ENCODE results near the gene USP32.

The USP32 gene

DNA sequence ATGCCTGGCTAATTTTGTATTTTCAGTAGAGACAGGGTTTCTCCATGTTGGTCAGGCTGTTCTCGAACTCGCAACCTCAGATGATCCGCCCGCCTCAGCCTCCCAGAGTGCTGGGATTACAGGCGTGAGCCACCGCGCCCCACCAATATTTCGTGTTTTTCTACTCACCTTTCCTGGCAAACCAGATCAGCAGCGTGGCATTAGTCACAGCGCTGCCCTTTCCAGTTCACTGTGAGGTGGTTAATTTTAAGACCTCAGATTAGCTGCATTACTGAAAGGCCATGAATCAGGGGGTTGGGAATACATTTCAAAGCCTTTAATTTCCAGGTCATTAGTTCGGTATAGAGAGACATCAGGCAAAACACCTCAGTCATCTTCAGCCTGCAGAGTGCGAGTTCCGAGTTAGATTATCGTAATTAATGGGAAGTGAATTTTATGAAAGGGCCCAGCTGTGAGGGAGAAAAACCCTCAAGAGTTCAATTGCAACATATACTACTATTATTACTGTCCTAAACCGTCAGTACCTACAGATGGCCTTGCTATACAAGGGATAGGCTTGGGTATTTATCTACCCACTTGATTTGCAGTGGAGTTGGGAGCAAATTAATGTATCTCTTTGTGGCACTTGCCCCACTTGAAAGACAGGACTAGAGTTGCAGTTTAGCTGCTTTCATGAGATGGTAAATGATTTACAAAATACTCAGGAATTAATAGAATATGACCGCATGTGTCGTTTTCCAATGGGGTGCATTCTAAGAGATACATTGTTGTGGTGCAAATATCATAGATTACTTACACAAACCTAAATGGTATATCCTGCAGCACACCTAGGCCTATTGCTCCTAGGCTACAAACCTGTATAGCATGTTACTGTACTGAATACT, 2.1 kb upstream of the USP32 start:
- Mint-ChIP-seq H3K36me3 (ENCODE audit: low read depth) (no peaks in the 10 kb centered on the region), H3K4me3 (peak overlapping the region; percentile 25), H3K9me3 (no peaks in the 10 kb centered on the region), H3K4me1 (peaks cover 31% of the 10 kb centered on the region), H3K27ac (no peak overlapping the region), H3K27me3 (ENCODE audit: low read depth, poor library complexity) (no peaks in the 10 kb centered on the region)
- no peak for DNase-seq
- TF ChIP-seq, protein P1, sequence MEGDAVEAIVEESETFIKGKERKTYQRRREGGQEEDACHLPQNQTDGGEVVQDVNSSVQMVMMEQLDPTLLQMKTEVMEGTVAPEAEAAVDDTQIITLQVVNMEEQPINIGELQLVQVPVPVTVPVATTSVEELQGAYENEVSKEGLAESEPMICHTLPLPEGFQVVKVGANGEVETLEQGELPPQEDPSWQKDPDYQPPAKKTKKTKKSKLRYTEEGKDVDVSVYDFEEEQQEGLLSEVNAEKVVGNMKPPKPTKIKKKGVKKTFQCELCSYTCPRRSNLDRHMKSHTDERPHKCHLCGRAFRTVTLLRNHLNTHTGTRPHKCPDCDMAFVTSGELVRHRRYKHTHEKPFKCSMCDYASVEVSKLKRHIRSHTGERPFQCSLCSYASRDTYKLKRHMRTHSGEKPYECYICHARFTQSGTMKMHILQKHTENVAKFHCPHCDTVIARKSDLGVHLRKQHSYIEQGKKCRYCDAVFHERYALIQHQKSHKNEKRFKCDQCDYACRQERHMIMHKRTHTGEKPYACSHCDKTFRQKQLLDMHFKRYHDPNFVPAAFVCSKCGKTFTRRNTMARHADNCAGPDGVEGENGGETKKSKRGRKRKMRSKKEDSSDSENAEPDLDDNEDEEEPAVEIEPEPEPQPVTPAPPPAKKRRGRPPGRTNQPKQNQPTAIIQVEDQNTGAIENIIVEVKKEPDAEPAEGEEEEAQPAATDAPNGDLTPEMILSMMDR (IDR thresholded peaks at IDR 0.05), result no peak

DNA sequence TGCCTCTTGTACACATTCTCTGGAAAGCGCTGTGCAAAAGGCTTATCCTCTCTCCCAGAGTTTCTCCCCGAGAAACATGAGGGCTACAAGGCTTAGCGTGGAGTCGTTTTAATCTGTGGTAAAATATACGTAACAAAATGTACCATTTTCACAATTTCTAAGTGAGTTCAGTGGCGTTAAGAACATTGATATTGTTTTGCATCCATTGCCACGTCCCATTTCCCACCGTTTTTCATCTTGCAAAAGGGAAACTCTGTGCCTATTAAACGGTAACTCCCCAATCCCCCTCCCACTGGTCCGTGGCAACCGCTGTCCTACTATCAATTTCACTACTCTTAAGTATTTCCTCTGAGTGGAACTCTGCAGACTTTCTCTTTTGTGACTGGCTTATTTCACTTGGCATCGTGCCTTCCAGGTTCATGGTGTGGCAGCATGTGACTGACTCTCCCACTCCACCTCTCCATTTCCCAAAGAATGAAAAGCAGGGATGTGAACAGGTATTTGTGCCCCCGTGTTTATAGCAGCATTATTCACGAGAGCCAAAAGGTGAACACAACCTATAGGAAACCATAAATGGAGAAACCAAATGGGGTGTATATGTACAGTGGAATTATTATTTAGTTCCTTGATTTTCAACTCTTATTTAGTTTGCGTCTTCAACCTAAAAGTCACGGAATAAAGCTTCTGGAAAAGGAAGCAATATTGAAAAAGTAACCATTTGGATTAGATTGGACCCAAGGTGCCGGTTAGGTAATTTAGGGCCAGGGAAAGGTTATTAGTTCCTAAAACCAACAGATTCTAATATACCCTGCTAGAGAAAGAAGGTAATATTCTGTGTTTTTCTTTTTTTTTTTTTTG, 1.1 kb upstream of the USP32 start:
- peak overlapping the region; percentile 86 for H3K27ac Mint-ChIP-seq
- DNase-seq, result no peak
- peak overlapping the region; percentile 94 for H3K4me3 Mint-ChIP-seq
- H3K4me1 Mint-ChIP-seq, result peaks cover 37% of the 10 kb centered on the region
- H3K27me3 Mint-ChIP-seq (ENCODE audit: low read depth, poor library complexity), result no peaks in the 10 kb centered on the region
- no peaks in the 10 kb centered on the region for H3K9me3 Mint-ChIP-seq
- TF ChIP-seq, protein P1 (IDR thresholded peaks at IDR 0.05), result no peak
- H3K36me3 Mint-ChIP-seq (ENCODE audit: low read depth), result no peaks in the 10 kb centered on the region

DNA sequence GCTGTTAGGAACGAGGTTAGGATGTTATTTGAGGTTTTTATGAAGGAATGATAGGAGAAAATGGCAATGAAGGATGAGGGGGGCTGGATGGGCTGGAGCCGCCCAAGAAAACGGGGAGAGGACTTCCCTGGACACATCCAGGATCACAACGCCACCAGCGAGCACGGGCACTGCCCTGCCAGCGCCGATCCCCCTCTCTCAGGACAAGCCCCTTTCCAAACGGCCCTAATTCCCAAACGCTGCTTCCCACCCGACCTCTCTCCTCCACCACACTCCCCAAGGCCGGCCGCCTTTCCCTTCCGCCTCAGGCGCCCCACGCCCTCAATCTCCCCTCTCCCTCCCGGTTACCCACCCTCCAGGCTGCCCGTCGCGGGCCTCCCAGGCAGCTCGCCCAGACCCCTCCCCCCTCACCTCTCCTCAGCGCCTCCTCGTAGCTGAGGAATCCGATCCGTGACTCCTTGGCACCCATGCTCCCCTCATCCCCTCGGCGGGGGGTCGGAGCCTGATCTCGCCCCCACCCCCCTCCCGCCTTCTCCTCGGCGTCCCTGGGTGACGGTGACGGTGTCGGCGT, 377 bp downstream of the USP32 start:
- H3K4me1 Mint-ChIP-seq, result peaks cover 44% of the 10 kb centered on the region
- TF ChIP-seq, protein P1 (IDR thresholded peaks at IDR 0.05), result no peak
- peak overlapping the region; percentile 94 for H3K4me3 Mint-ChIP-seq
- no peaks in the 10 kb centered on the region for H3K36me3 Mint-ChIP-seq (ENCODE audit: low read depth)
- DNase-seq, result peak; percentile 81
- no peaks in the 10 kb centered on the region for H3K9me3 Mint-ChIP-seq
- H3K27me3 Mint-ChIP-seq (ENCODE audit: low read depth, poor library complexity), result no peaks in the 10 kb centered on the region
- peak overlapping the region; percentile 22 for H3K27ac Mint-ChIP-seq

DNA sequence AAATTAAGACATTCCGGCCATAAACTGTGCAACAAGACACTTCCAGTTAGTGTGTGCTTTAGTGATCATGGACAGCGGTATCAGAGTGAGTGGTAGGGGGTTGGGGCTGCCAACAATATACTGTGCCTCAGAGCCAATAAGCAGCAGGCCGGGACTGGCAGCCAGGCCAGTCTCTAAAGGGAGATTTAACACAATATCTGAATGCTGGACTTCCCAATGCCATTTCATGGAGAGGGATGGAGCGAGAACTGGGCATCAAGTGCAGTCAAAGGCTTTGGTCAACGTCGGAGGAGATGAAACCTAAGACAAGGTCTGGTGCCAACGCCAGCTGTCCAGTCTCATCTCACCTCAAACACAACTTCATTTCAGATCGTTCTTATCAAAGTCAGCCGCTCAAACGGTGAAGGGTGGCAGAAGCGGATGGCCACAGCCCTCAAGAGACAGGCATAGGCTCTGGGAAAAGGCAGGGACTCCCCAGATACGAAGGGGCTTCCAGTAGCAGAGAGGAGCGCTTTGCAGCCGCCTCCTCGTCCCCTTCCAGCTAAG, 935 bp downstream of the USP32 start:
- H3K27ac Mint-ChIP-seq, result peak overlapping the region; percentile 22
- DNase-seq, result peak; percentile 16
- H3K4me1 Mint-ChIP-seq, result peaks cover 50% of the 10 kb centered on the region
- H3K4me3 Mint-ChIP-seq, result peak overlapping the region; percentile 94
- H3K36me3 Mint-ChIP-seq (ENCODE audit: low read depth), result no peaks in the 10 kb centered on the region
- no peaks in the 10 kb centered on the region for H3K9me3 Mint-ChIP-seq
- H3K27me3 Mint-ChIP-seq (ENCODE audit: low read depth, poor library complexity), result no peaks in the 10 kb centered on the region
- TF ChIP-seq, protein P1 (IDR thresholded peaks at IDR 0.05), result no peak

DNA sequence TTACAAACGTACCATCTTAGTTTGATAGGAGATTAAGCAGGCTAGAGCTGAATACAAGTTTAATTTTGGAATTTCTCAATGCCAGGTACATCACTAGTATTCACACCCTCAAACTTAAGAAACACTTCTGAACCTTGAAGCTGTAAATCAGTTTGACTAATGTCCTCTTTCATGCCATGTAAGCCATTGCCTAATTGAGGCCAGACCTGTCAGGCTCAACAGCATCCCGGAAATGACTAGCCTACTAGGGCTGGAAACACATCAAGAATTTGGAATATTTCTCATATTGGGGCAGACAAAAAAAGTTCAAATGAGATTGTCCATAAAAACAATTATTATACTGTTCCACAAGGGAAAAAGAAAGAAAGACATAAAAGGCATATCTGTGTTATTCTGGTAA, 1.7 kb downstream of the USP32 start:
- TF ChIP-seq, protein P1 (IDR thresholded peaks at IDR 0.05), result no peak
- Mint-ChIP-seq H3K27ac (no peak overlapping the region), H3K4me1 (peaks cover 57% of the 10 kb centered on the region)

More for the DNA sequence above, 1.7 kb downstream of the USP32 start:
- peak overlapping the region; percentile 94 for H3K4me3 Mint-ChIP-seq
- H3K27me3 Mint-ChIP-seq (ENCODE audit: low read depth, poor library complexity), result no peaks in the 10 kb centered on the region
- H3K9me3 Mint-ChIP-seq, result no peaks in the 10 kb centered on the region
- peaks cover 2% of the 10 kb centered on the region for H3K36me3 Mint-ChIP-seq (ENCODE audit: low read depth)
- DNase-seq, result no peak

Measured in nephron progenitor cell (in vitro differentiated cells).